Spleen (tissue), 11 donors: Measurements from ENCODE around the gene ACTA2. TPM values are rescaled to one million over a fixed set of nuclear protein-coding genes. Genes with fewer than 3 reads are reported as not detected.

Experiments
- DNase-seq: peaks from one replicate; pipeline ENCODE4 v3.0.0-alpha.2; 2020
- H3K27ac ChIP-seq, 8 donors: fragments of 200-600 bp; sonication (generic) in 7 of 8; 1 replicate in 4 of 8; 2 replicates in 4 of 8; pipeline versions ENCODE4 v1.5.0 to v1.8.0; 2016 to 2021; ENCODE audit warnings: inconsistent platforms in 4 of 8, mild to moderate bottlenecking in 4 of 8, moderate library complexity in 1 of 8
- H3K27me3 ChIP-seq, 7 donors: fragments of 200-600 bp; sonication (generic) in 6 of 7; replicated peaks in 1 of 7; 1 replicate in 4 of 7; 2 replicates in 3 of 7; pipeline versions ENCODE4 v1.5.0 to v1.8.0; 2016 to 2021; ENCODE audit warnings: inconsistent platforms in 3 of 7, mild to moderate bottlenecking in 1 of 7
- H3K36me3 ChIP-seq, 6 donors: fragments of 200-600 bp; sonication (generic) in 5 of 6; 1 replicate in 4 of 6; 2 replicates in 2 of 6; pipeline versions ENCODE4 v1.5.0 to v1.8.0; 2016 to 2021; ENCODE audit warnings: inconsistent platforms in 2 of 6
- H3K4me1 ChIP-seq, 6 donors: fragments of 200-600 bp; sonication (generic) in 5 of 6; 1 replicate in 3 of 6; 2 replicates in 3 of 6; pipeline versions ENCODE4 v1.5.0 to v1.8.0; 2016 to 2021; ENCODE audit warnings: inconsistent platforms in 3 of 6
- H3K4me3 ChIP-seq, 8 donors: fragments of 200-600 bp; sonication (generic) in 7 of 8; 1 replicate in 4 of 8; 2 replicates in 4 of 8; pipeline versions ENCODE4 v1.5.0 to v1.8.0; 2016 to 2021; ENCODE audit warnings: inconsistent platforms in 4 of 8, mild to moderate bottlenecking in 4 of 8, moderate library complexity in 2 of 8
- H3K9me3 ChIP-seq, 8 donors: fragments of 200-600 bp; sonication (generic) in 7 of 8; 1 replicate in 4 of 8; 2 replicates in 4 of 8; pipeline versions ENCODE4 v1.5.0 to v1.8.0; 2016 to 2021; ENCODE audit warnings: inconsistent platforms in 4 of 8
- POLR2A ChIP-seq, 3 donors: fragments of 450-650 bp; IDR thresholded peaks; one replicate each; pipeline ENCODE4 v1.5.1; 2017; ENCODE audit warnings: antibody characterized with exemption in 3 of 3, mild to moderate bottlenecking in 1 of 3
- POLR2AphosphoS5 ChIP-seq, 3 donors: sonication (generic); formaldehyde crosslinking; IDR thresholded peaks; one replicate each; pipeline ENCODE4 v1.5.1; 2017; ENCODE audit warnings: antibody characterized with exemption in 3 of 3
- WGBS, 5 donors: extraction: QIAGEN DNeasy Blood & Tissue Kit in 3 of 5; methylation state at CpG; one replicate each; pipeline versions ENCODE4 v1.1.5 to v1.1.7; 2013 to 2018; 5-methylcytosine and 5-hydroxymethylcytosine counted together
- intact Hi-C: fragments of 100-400 bp; cut with DNase I; formaldehyde crosslinking; loops from one replicate; pipeline ENCODE4 v1.15.0; 2023; ENCODE audit warnings: low total_unique reads
- polyA plus RNA-seq, 3 donors: library from polyadenylated mRNA; stranded (reverse); fragments of 200-250 nt; gene quantifications; one replicate each; pipeline ENCODE4 v1.2.1, GENCODE V29; 2013
- total RNA-seq, 7 donors: library from RNA; depleted of rRNA in 3 of 7; stranded (reverse); fragments of >200 nt in 3 of 7; fragmentation: NEBNext Ultra II Directional in 4 of 7; extraction: Animal tissue kit (Norgen Biotek cat#: 25700) in 4 of 7; gene quantifications; one replicate each; pipeline versions ENCODE4 v1.1.0 to v1.2.1, GENCODE V29; 2016 to 2021
- TF ChIP-seq, protein P1 (sequence below), 11 experiments: fragments of 200-600 bp in 7 of 11; fragments of 450-650 bp in 4 of 11; sonication (generic) in 4 of 11; IDR thresholded peaks in 8 of 11; conservative IDR thresholded peaks in 3 of 11; 1 replicate in 7 of 11; 2 replicates in 4 of 11; pipeline versions ENCODE4 v1.4.0 to v1.8.0; 2016 to 2021; ENCODE audit warnings: antibody characterized with exemption in 11 of 11, inconsistent platforms in 4 of 11, mild to moderate bottlenecking in 1 of 11
- donor health status: healthy with polysubstance abuse.
- donor health status: DM: no; HTN: no; CAD: no; lungs with moderate emphysema.
- donor health status: DM: no; HTN: no; CAD: no.
- donor health status: Bipolar disorder and iron deficiency.
- donor health status: healthy.
- donor health status: DM: no; HTN: no; CAD: no.
- donor health status: DM: yes; HTN: yes; CAD: no.

The ACTA2 gene
- total and polyA plus RNA-seq, 10 donors, result 104 to 1,421 (median 233) TPM

DNA sequence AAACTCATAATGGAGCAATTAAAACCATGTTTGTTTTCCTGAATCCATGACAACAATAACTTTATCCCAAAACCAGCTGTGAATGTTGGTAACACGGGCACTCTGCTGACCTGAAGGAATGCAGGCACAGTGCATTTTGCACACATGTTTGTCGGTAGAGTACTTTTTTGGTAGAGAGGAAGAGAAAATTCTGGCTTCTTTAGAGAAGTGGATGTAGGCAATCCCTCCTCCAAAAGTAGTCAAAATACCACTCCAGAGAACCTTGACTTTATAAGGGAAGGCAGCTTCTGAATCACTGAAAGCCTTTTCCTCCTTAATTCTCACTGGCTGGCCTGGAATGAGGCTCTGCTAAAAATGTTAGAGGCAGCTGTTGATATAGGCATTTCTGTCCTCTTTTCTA lies 15.8 kb upstream of the ACTA2 start:
- H3K4me3 ChIP-seq, result no peak overlapping the region
- intact Hi-C loops, result no loop called here
- TF ChIP-seq POLR2AphosphoS5 (IDR thresholded peaks at IDR 0.05) (no peak), POLR2A (IDR thresholded peaks at IDR 0.05) (no peak)
- TF ChIP-seq, protein P1, sequence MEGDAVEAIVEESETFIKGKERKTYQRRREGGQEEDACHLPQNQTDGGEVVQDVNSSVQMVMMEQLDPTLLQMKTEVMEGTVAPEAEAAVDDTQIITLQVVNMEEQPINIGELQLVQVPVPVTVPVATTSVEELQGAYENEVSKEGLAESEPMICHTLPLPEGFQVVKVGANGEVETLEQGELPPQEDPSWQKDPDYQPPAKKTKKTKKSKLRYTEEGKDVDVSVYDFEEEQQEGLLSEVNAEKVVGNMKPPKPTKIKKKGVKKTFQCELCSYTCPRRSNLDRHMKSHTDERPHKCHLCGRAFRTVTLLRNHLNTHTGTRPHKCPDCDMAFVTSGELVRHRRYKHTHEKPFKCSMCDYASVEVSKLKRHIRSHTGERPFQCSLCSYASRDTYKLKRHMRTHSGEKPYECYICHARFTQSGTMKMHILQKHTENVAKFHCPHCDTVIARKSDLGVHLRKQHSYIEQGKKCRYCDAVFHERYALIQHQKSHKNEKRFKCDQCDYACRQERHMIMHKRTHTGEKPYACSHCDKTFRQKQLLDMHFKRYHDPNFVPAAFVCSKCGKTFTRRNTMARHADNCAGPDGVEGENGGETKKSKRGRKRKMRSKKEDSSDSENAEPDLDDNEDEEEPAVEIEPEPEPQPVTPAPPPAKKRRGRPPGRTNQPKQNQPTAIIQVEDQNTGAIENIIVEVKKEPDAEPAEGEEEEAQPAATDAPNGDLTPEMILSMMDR (IDR thresholded peaks at IDR 0.05 in 8 of 11, conservative IDR thresholded peaks at IDR 0.05 in 3 of 11), result no peak
- no peaks in the 10 kb centered on the region for H3K36me3 ChIP-seq
- no peaks in the 10 kb centered on the region for H3K9me3 ChIP-seq
- WGBS, 5 donors, result 71 to 90% (median 79%) methylated on average over 2 of the region's 2 CpGs
- no peak for DNase-seq
- H3K27me3 ChIP-seq, result no peaks in the 10 kb centered on the region
- peak overlapping the region in 4 of 8 donors; percentile 2 to 41 (median 22) for H3K27ac ChIP-seq
- H3K4me1 ChIP-seq, result peaks cover 0 to 18% (median 8%) of the 10 kb centered on the region in 6 donors

DNA sequence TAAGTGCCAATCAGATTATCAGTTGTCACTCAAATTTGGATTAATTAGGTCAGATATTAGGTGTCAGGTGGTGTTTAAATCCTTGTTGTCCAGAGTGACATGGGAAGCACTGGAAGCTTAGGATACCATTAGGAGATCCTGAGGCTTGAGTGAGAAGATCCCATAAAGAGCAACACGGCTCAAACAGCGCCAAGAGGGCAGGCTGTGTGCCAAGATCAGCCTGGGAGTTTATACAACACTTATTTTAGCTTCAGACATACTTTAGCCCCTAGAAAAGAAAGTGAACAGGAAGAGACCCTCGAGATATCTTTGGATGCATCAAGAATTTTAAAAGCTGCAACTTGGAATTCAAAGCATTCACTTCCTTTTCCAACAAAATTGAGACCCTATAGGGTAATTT lies 14.2 kb upstream of the ACTA2 start:
- Histone ChIP-seq H3K4me1 (peaks cover 0 to 23% (median 8%) of the 10 kb centered on the region in 6 donors), H3K27me3 (no peaks in the 10 kb centered on the region), H3K4me3 (no peak overlapping the region), H3K27ac (peak overlapping the region in 4 of 8 donors; percentile 17 to 49 (median 38)), H3K9me3 (no peaks in the 10 kb centered on the region), H3K36me3 (no peaks in the 10 kb centered on the region)
- intact Hi-C loops, result no loop called here
- no peak for DNase-seq
- TF ChIP-seq POLR2A (IDR thresholded peaks at IDR 0.05), result no peak
- 58 to 81% (median 65%) methylated on average over 3 of the region's 3 CpGs for WGBS, 5 donors

DNA sequence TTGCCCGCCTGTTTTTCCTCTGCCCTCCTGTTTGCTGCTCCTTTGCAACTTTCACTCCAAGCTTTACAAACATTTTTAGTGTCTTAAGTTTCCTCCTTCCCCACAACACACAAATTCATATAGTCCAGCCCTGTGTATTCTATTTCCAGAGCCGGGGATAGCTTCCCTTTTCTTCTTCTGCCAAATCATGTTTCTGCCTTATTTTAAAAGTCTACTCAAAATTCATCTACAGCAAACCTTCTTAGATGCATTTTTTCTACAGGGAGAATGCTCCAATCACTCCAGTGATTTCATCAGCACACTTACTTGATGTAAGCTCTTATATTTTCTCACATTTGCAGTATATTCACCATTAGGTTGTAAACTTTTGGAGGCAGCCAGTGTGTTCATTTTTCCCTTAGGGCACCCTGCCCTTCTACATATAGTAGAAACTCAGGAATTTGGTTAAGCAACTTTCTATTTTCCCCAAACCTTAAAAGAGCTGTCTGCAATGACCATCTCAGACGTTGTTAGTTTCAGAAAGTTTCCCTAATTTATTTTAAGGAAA lies 12.4 kb upstream of the ACTA2 start:
- TF ChIP-seq POLR2A (IDR thresholded peaks at IDR 0.05), result no peak
- TF ChIP-seq, protein P1 (IDR thresholded peaks at IDR 0.05 in 8 of 11, conservative IDR thresholded peaks at IDR 0.05 in 3 of 11), result no peak
- no peak for TF ChIP-seq POLR2AphosphoS5 (IDR thresholded peaks at IDR 0.05)
- Histone ChIP-seq H3K4me1 (peaks cover 0 to 27% (median 10%) of the 10 kb centered on the region in 6 donors), H3K27me3 (no peaks in the 10 kb centered on the region), H3K9me3 (no peaks in the 10 kb centered on the region), H3K4me3 (no peak overlapping the region), H3K36me3 (no peaks in the 10 kb centered on the region), H3K27ac (peak overlapping the region in 3 of 8 donors; percentile 7 to 49 (median 16))
- WGBS, 5 donors, result 38 to 63% (median 54%) methylated on average over 3 of the region's 3 CpGs
- DNase-seq, result no peak
- intact Hi-C loops, result no loop called here

DNA sequence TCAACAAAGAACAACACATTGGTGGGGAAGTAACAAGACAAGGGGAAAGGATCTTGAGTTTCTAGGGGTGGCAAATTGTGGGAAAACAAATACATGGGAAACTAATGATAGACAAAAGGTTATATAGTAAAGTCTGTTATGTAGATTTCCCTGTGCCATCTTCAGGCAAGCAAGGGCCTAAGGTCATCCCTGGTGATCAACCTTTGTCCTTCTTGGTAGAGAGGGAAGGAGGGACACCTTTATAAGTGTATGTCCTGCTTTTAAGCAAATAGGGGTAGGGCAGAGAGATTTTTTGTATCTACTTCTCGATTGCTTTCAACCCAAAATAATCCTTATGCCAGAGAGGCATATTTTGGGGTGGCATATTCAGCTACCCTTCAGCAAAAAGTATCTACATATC lies 11.8 kb upstream of the ACTA2 start:
- Histone ChIP-seq H3K36me3 (no peaks in the 10 kb centered on the region), H3K9me3 (no peaks in the 10 kb centered on the region), H3K4me3 (no peak overlapping the region), H3K27ac (peak overlapping the region in 1 of 8 donors; percentile 16), H3K27me3 (no peaks in the 10 kb centered on the region), H3K4me1 (peaks cover 0 to 27% (median 10%) of the 10 kb centered on the region in 6 donors)
- TF ChIP-seq POLR2AphosphoS5 (IDR thresholded peaks at IDR 0.05) (no peak), POLR2A (IDR thresholded peaks at IDR 0.05) (no peak)
- TF ChIP-seq, protein P1 (IDR thresholded peaks at IDR 0.05 in 8 of 11, conservative IDR thresholded peaks at IDR 0.05 in 3 of 11), result no peak
- 77 to 96% (median 86%) methylated on average over 1 of the region's 1 CpG for WGBS, 5 donors
- DNase-seq, result no peak
- intact Hi-C loops, result no loop called here
